Measurements from ENCODE around the gene RALGPS2. TPM values are rescaled to one million over a fixed set of nuclear protein-coding genes. Genes with fewer than 3 reads are reported as not detected.

The RALGPS2 gene
- total and polyA plus RNA-seq, 2 of the 13 experiments (the other 11 are each of a cell fraction or from before 2014, with no cell fraction given) = 15.6 to 36.0 TPM

- TF ChIP-seq ZHX1 (CRISPR knock-in tag; IDR thresholded peaks at IDR 0.05; ENCODE audit: low read depth) = no peak
- peak; percentile 38 for TF ChIP-seq CTCF (CRISPR knock-in tag; IDR thresholded peaks at IDR 0.05)
- TF ChIP-seq SALL2 (CRISPR knock-in tag; IDR thresholded peaks at IDR 0.05) = no peak
- no peak for TF ChIP-seq SRSF1 (optimal IDR thresholded peaks at IDR 0.05; ENCODE audit: low read depth, low read length)
- TF ChIP-seq TSC22D2 (CRISPR knock-in tag; IDR thresholded peaks at IDR 0.05; ENCODE audit: borderline replicate concordance) = no peak
- TF ChIP-seq ESRRA (CRISPR knock-in tag; IDR thresholded peaks at IDR 0.05; ENCODE audit: low read depth) = no peak
- TF ChIP-seq STAG1 (CRISPR knock-in tag; IDR thresholded peaks at IDR 0.05) = peak; percentile 48
- peak; percentile 68 for TF ChIP-seq ELF3 (CRISPR knock-in tag; IDR thresholded peaks at IDR 0.05)
- no peak for TF ChIP-seq ARNT2 (CRISPR knock-in tag; IDR thresholded peaks at IDR 0.05; ENCODE audit: low read depth)
- no peak for TF ChIP-seq ZNF562 (CRISPR knock-in tag; IDR thresholded peaks at IDR 0.05; ENCODE audit: borderline replicate concordance)
- TF ChIP-seq ZNF225 (CRISPR knock-in tag; IDR thresholded peaks at IDR 0.05) = no peak
- no peak for TF ChIP-seq MATR3 (CRISPR knock-in tag; IDR thresholded peaks at IDR 0.05)
- peak; percentile 66 for TF ChIP-seq SMC3 (IDR thresholded peaks at IDR 0.05; ENCODE audit: low read length)
- no peak for TF ChIP-seq GFI1 (CRISPR knock-in tag; IDR thresholded peaks at IDR 0.05; ENCODE audit: borderline replicate concordance)
- no peak for TF ChIP-seq ZBTB1 (CRISPR knock-in tag; IDR thresholded peaks at IDR 0.05; ENCODE audit: borderline replicate concordance)
- no peak for TF ChIP-seq MAZ (IDR thresholded peaks at IDR 0.05; ENCODE audit: borderline replicate concordance, low read depth, low read length)
- no peak for TF ChIP-seq MAZ (CRISPR knock-in tag; IDR thresholded peaks at IDR 0.05; ENCODE audit: low read depth)
- TF ChIP-seq CERS6 (CRISPR knock-in tag; IDR thresholded peaks at IDR 0.05) = no peak
- TF ChIP-seq GPBP1L1 (CRISPR knock-in tag; IDR thresholded peaks at IDR 0.05) = no peak
- TF ChIP-seq ZSCAN5A (CRISPR knock-in tag; IDR thresholded peaks at IDR 0.05; ENCODE audit: borderline replicate concordance) = no peak
- TF ChIP-seq ZNF777 (CRISPR knock-in tag; IDR thresholded peaks at IDR 0.05) = no peak
Measured at GRCh38 chr1:178693366-178693765, 31.7 kb upstream of the RALGPS2 start (continued).

Measured in HepG2 (cell line).